Measurements from ENCODE around the gene SLC35A2.

SLC35A2 gene

GRCh38 chrX:48911412-48912182 is at the start of gene SLC35A2:
Gene SLC35A2 (minus strand): TSS chrX:48911646. CDS start chrX:48911636, 10 bp downstream.
- DNase-seq (ENCODE audit: low read depth), result no peak

- no peak for DNase-seq (ENCODE audit: low read depth)
These were observed 48.8 kb upstream of the SLC35A2 start for GRCh38 chrX:48960291-48960690.

GRCh38 chrX:48958635-48959094 is 47.2 kb upstream of the SLC35A2 start:
- peak; percentile 60 for DNase-seq (ENCODE audit: low read depth)

- DNase-seq (ENCODE audit: low read depth), result peak; percentile 93
These were observed 46.6 kb upstream of the SLC35A2 start for GRCh38 chrX:48957827-48958634.

- DNase-seq (ENCODE audit: low read depth), result no peak
These were observed 46.0 kb upstream of the SLC35A2 start, which contains the start of gene OTUD5 for GRCh38 chrX:48957477-48957826. Gene OTUD5 (minus strand): TSS chrX:48957607. CDS start chrX:48957570, 37 bp downstream.

- DNase-seq (ENCODE audit: low read depth), result no peak
These were observed 45.4 kb upstream of the SLC35A2 start for GRCh38 chrX:48956728-48957414.

- DNase-seq (ENCODE audit: low read depth), result no peak
These were observed 37.1 kb upstream of the SLC35A2 start for GRCh38 chrX:48948589-48948988.

GRCh38 chrX:48945517-48946348 is 34.3 kb upstream of the SLC35A2 start:
- DNase-seq (ENCODE audit: low read depth), result peak; percentile 20

GRCh38 chrX:48942895-48943294 is 31.4 kb upstream of the SLC35A2 start:
- no peak for DNase-seq (ENCODE audit: low read depth)

GRCh38 chrX:48940404-48940955 is 29.0 kb upstream of the SLC35A2 start:
- no peak for DNase-seq (ENCODE audit: low read depth)

GRCh38 chrX:48939524-48940228 is 28.2 kb upstream of the SLC35A2 start:
- DNase-seq (ENCODE audit: low read depth), result no peak

- no peak for DNase-seq (ENCODE audit: low read depth)
These were observed 27.4 kb upstream of the SLC35A2 start for GRCh38 chrX:48938721-48939425.

- no peak for DNase-seq (ENCODE audit: low read depth)
These were observed 25.8 kb upstream of the SLC35A2 start for GRCh38 chrX:48937054-48937907.

GRCh38 chrX:48936429-48937053 is 25.1 kb upstream of the SLC35A2 start:
- no peak for DNase-seq (ENCODE audit: low read depth)

GRCh38 chrX:48935301-48935670 is 23.8 kb upstream of the SLC35A2 start:
- DNase-seq (ENCODE audit: low read depth), result no peak

GRCh38 chrX:48934581-48935300 is 23.3 kb upstream of the SLC35A2 start:
- DNase-seq (ENCODE audit: low read depth), result no peak

- no peak for DNase-seq (ENCODE audit: low read depth)
These were observed 22.3 kb upstream of the SLC35A2 start for GRCh38 chrX:48933757-48934156.

Data from stromal cell of bone marrow (primary cell).